Chondrocyte (in vitro differentiated cells): ENCODE data around the gene CELSR3. TPM values are rescaled to one million over a fixed set of nuclear protein-coding genes. Genes with fewer than 3 reads are reported as not detected.

Source experiments
- DNase-seq: peaks from one replicate; pipeline ENCODE4 v3.0.0; 2021; ENCODE audit warnings: mixed read lengths, low spot score
- H3K27ac Mint-ChIP-seq: one replicate; pipeline ENCODE4 v1.8.0; 2021; ENCODE audit warnings: mild to moderate bottlenecking, moderate library complexity, mixed read lengths; ENCODE audit not compliant: unreplicated experiment
- H3K27me3 Mint-ChIP-seq: 2 replicates; pipeline ENCODE4 v1.8.0; 2021; ENCODE audit warnings: low read depth, mixed read lengths
- H3K36me3 Mint-ChIP-seq: 2 replicates; pipeline ENCODE4 v1.8.0; 2021; ENCODE audit warnings: low read depth, mixed read lengths
- H3K4me1 Mint-ChIP-seq: 2 replicates; pipeline ENCODE4 v1.8.0; 2021; ENCODE audit warnings: low read depth, mild to moderate bottlenecking, mixed read lengths
- H3K4me3 Mint-ChIP-seq: one replicate; pipeline ENCODE4 v1.8.0; 2021; ENCODE audit warnings: mild to moderate bottlenecking, moderate library complexity, mixed read lengths; ENCODE audit not compliant: unreplicated experiment
- H3K9me3 Mint-ChIP-seq: 2 replicates; pipeline ENCODE4 v1.8.0; 2021; ENCODE audit warnings: low read depth, mixed read lengths
- long read RNA-seq: library from polyadenylated mRNA; stranded (forward); transcript quantifications from one replicate; pipeline ENCODE4 v2.0.0, GENCODE V29; 2021
- total RNA-seq: library from RNA; stranded (reverse); gene quantifications from 3 replicates; pipeline ENCODE4 v1.2.1, GENCODE V29; 2021
- TF ChIP-seq, protein P1 (sequence below): fragments of 200-600 bp; sonication (generic); IDR thresholded peaks from 2 replicates; pipeline ENCODE4 v1.5.0; 2021; ENCODE audit warnings: antibody characterized with exemption, mild to moderate bottlenecking, moderate library complexity

CELSR3 gene
- 9.6 to 11.4 TPM (median 10.5 TPM) in 3 replicates for total RNA-seq
- long read RNA-seq, partial matches to known transcripts, result 3 of 6 reads
- long read RNA-seq, other reads (novel, unspliced or antisense), result 3 of 6 reads

DNA sequence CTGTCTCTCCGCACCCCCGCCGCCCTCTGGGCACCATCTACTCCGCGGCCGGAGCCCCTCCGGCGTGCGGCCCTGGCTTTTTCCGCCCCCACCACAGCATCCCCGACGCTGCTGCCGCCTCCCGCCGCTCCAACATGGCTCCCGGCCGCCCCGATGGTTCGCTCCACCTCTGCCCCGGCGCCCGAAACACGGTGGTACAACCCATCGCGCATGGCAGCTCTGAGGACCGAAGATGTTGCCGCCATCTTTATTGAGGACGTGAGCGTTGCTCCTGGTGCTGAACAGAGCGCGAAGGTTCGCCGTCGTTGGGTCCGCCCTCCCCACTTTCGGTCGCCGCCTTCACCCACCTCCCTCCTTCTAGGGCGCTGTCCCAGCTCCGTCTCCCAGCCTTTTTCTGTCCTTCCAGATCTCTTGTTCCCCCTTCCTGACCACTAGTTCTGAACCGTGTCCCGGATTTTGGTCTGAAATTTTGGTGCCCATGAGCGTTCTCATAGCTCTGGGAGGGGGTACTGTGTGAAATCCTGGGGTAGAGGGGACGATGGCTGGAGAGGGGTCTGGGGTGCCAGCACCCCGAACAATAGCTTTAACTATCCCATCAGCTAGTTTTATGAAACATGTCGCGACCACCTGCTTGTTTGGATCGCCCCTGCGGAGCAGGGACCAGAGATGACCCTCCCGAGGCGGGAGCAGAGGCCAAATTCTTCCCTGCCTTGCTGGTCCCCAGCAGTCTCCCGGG lies at the start of gene CELSR3:
Gene CELSR3 (minus strand): TSS at position 134 of the 736 bp plus-strand sequence. CDS start 252 bp downstream, outside the sequence.
- TF ChIP-seq, protein P1, sequence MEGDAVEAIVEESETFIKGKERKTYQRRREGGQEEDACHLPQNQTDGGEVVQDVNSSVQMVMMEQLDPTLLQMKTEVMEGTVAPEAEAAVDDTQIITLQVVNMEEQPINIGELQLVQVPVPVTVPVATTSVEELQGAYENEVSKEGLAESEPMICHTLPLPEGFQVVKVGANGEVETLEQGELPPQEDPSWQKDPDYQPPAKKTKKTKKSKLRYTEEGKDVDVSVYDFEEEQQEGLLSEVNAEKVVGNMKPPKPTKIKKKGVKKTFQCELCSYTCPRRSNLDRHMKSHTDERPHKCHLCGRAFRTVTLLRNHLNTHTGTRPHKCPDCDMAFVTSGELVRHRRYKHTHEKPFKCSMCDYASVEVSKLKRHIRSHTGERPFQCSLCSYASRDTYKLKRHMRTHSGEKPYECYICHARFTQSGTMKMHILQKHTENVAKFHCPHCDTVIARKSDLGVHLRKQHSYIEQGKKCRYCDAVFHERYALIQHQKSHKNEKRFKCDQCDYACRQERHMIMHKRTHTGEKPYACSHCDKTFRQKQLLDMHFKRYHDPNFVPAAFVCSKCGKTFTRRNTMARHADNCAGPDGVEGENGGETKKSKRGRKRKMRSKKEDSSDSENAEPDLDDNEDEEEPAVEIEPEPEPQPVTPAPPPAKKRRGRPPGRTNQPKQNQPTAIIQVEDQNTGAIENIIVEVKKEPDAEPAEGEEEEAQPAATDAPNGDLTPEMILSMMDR, result peak; percentile 11

GRCh38 chr3:48711727-48712126 lies 49.0 kb upstream of the CELSR3 start:
- no peak for DNase-seq
- Mint-ChIP-seq H3K9me3 (no peaks in the 10 kb centered on the region), H3K4me1 (peaks cover 57% of the 10 kb centered on the region), H3K27me3 (no peaks in the 10 kb centered on the region), H3K27ac (peak overlapping the region; percentile 42), H3K4me3 (no peak overlapping the region), H3K36me3 (peaks cover 8% of the 10 kb centered on the region)
- TF ChIP-seq, protein P1, result no peak

More for the DNA sequence above, at the start of gene CELSR3:
- Mint-ChIP-seq H3K36me3 (peaks cover 3% of the 10 kb centered on the region), H3K4me1 (peaks cover 19% of the 10 kb centered on the region), H3K27me3 (no peaks in the 10 kb centered on the region), H3K27ac (peak within 1 kb of the TSS; percentile 99), H3K9me3 (peaks cover 4% of the 10 kb centered on the region), H3K4me3 (peak within 1 kb of the TSS; percentile 84)
- DNase-seq, result peak; percentile 97

- H3K4me3 Mint-ChIP-seq, result no peak overlapping the region
- H3K27me3 Mint-ChIP-seq, result no peaks in the 10 kb centered on the region
- peak overlapping the region; percentile 83 for H3K27ac Mint-ChIP-seq
- peaks cover 8% of the 10 kb centered on the region for H3K36me3 Mint-ChIP-seq
- TF ChIP-seq, protein P1, result no peak
- H3K9me3 Mint-ChIP-seq, result no peaks in the 10 kb centered on the region
- H3K4me1 Mint-ChIP-seq, result peaks cover 40% of the 10 kb centered on the region
- no peak for DNase-seq
Observed at GRCh38 chr3:48709051-48709461, 46.4 kb upstream of the CELSR3 start.

- Mint-ChIP-seq H3K27me3 (no peaks in the 10 kb centered on the region), H3K4me1 (peaks cover 41% of the 10 kb centered on the region), H3K4me3 (no peak overlapping the region), H3K9me3 (no peaks in the 10 kb centered on the region), H3K27ac (peak overlapping the region; percentile 83), H3K36me3 (peaks cover 9% of the 10 kb centered on the region)
- no peak for DNase-seq
- TF ChIP-seq, protein P1, result no peak
Observed at GRCh38 chr3:48708481-48708889, 45.8 kb upstream of the CELSR3 start.

GRCh38 chr3:48707157-48707556 lies 44.5 kb upstream of the CELSR3 start:
- no peaks in the 10 kb centered on the region for H3K9me3 Mint-ChIP-seq
- peaks cover 12% of the 10 kb centered on the region for H3K36me3 Mint-ChIP-seq
- TF ChIP-seq, protein P1, result no peak
- no peak overlapping the region for H3K27ac Mint-ChIP-seq
- H3K27me3 Mint-ChIP-seq, result no peaks in the 10 kb centered on the region
- DNase-seq, result no peak
- peaks cover 45% of the 10 kb centered on the region for H3K4me1 Mint-ChIP-seq
- no peak overlapping the region for H3K4me3 Mint-ChIP-seq
